GM19351 (cell line): ENCODE data around the gene TCAIM.

Source experiments
- ATAC-seq: cut with Tn5 transposase; IDR thresholded peaks from one replicate; pipeline ENCODE4 v1.9.1; 2021; ENCODE audit warnings: mild to moderate bottlenecking, moderate library complexity; ENCODE audit not compliant: unreplicated experiment

The TCAIM gene

GRCh38 chr3:44338010-44338827, at the start of gene TCAIM:
Gene TCAIM, plus strand, starts transcription at chr3:44338766. Its CDS starts 16,017 bp downstream, at chr3:44354783.
- peak; percentile 90 for ATAC-seq

DNA sequence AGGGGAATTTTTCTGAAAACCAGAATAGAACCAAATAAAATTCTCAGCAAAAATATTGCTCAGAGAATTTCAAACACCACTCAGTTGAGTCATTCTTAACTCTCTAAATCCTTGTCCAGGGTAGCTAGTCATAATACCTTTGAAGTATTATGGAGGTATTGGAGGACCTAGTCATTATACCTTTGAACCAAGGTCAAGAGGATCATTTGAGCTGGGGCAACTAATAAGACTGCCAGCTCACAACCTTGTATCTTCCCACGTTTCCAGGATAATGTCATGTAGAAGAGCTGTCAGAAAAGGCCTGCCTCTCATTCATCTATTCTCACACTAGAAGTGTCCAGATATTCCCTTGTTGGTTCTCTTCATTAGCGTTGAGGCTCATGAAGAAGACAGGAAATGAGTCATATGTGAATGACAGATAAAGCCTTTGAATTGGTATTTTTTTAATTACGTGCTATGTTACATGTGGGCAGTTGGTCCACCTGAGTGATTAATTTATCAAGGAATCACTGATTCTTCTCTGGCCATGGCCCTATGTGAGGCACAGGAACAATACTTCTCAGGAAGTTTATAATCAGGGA, 48.6 kb upstream of the TCAIM start:
- ATAC-seq = no peak

DNA sequence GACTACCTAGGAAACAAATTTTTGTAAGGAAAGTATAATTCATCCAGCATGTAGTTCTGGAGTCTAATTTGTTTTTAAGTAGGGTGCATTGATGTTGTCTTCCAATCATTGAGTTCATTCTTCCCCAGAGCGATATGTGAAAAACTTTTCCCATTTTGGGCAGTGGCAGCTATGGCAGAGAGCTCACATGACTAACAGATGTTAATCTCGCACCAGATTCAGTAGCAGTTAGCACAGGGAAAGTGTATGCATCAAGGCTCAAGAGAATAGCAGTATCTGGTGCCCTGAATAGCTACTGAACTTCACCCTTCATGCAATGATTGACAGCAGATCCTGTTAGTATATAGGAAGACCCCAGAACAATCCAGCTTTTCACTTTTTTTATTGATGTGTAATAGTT, 46.3 kb upstream of the TCAIM start:
- ATAC-seq = no peak

DNA sequence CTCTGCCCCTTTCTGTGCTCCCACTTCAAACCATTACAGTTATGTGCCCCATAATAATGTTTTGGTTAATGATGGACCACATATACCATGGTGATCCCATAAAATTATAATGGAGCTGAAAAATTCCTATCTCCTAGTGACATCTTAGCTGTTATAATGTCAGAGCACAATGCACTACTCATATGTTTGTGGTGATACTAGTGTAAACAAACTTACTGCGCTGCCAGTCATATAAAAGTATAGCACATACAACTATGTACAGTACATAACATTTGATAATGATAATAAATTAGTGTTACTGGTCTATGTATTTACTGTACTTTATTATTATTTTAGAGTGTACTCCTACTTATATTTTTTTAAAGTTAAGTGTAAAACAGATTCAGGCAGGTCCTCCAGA, 45.6 kb upstream of the TCAIM start:
- no peak for ATAC-seq

- no peak for ATAC-seq
These were observed 41.3 kb upstream of the TCAIM start for GRCh38 chr3:44297255-44297654.

DNA sequence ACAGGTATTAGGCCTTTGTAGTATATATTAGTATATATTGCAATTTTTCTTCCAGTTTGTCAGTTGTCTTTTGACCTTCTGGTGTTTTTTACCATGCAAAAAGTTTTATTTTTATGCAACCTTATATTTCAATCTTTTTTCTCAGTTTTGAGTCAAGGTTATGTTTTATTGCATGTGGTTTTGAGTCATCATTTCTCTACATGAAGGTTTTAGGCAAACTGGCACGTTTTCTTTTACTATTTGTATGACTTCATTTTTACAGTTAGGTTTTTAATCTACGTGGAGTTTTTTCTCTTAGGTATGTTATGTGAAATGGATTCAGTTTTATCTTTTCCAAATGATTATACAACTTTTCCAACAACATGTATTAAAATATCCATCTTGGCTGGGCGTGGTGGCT, 36.8 kb upstream of the TCAIM start:
- no peak for ATAC-seq

DNA sequence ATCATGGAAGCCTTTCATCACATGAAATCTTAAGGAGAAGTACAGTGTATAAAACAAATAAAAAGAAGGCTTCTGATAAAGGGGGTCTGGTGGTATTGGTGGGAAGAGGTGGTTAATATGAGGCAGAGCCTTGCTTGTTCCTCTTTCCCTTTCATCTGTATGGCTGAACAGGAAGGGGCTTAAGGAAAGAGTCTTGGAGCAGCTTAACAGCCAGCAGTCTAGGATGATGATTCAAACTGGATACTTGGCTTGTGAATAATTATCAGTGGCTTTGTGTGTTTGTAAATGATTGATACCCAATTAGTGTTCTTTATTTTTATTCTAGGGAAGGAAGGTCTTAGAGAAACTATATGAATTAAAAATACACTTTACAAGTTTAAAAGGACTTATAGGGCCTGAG, 29.1 kb upstream of the TCAIM start:
- no peak for ATAC-seq

DNA sequence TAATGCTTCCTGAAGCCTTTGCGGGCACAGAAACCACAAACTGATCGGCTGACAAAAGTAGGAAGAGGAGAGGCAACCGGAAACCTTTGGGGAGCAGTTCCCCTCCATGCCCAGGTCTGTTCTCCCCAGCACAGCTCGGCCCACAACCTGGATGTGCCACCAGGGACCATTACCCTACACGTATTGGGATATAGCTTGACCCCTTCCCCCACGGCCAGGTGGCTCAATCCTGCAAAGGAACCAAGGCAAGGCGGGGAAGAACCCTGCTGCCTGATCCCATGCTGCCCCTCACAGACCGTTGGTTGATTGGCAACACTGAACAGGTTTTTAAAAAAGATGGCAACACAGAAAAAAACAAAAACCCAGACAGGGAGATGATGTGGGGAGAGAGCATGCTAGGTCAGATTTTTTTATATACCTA, 19.7 kb upstream of the TCAIM start:
- ATAC-seq = no peak

DNA sequence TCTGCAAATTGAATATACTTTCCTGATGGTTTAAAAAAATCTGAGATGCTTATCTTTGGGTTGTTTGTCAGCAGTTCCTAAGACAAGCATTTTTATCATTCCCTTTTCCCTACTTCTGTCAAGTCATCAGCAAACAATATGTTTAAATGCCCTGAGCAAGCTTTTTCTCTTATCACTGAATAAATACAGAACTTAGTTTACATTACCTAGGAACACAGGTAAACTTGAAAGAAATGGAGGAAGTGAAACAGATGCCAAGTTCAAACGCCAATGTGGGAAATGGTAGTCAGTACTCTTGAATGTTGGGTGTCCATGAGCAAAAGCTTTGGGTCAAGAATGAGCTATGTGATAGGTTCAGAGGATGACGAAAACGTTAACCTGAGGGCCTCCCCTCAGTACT, 17.2 kb upstream of the TCAIM start:
- no peak for ATAC-seq

DNA sequence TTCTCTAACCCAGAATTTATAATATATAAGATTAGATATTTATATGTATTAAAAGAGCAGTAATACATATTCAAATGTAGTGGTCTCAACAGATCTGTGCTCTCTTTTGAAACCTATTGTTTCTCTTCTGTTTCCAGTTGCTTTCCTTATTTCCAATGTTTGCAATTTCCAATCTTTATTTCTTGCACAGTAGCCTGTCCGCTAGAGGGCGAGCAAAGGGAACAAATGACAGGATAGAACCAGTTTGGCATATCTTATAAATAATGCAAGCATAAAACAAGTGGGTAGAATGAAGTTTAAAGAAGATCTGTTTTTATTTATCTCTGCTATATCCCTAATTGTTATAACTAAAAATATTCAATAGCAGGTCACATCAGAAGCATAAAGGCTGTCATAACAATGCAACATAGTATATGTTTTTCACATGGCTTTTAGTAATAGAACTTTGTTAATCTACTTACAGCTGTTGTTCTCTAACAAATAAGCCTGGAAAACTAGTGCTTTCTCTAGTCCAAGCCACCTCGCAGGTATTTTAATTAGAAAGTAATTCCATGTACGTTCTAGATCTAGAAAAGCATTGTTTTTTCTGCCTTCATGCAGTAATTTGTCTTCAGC, 15.1 kb upstream of the TCAIM start:
- no peak for ATAC-seq

GRCh38 chr3:44324584-44324983, 14.0 kb upstream of the TCAIM start:
- no peak for ATAC-seq

DNA sequence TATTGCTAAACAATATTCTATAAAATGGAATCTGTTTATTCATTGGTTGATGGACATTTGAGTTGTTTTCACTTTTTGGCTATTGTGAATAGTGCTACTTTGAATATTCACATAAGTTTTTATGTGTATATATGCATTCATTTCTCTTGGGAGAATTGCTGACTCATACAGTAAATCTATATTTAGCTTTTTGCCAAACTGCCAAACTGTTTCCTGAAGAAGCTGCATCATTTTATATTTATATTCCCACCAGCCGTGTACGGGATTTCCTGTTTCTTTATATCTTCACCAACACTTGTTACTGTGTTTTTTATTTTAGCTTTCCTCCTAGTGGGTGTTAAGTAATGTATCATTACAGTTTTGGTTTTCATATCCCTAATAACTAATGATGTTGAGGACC, 12.5 kb upstream of the TCAIM start:
- no peak for ATAC-seq

GRCh38 chr3:44326515-44326914, 12.1 kb upstream of the TCAIM start:
- ATAC-seq = no peak

DNA sequence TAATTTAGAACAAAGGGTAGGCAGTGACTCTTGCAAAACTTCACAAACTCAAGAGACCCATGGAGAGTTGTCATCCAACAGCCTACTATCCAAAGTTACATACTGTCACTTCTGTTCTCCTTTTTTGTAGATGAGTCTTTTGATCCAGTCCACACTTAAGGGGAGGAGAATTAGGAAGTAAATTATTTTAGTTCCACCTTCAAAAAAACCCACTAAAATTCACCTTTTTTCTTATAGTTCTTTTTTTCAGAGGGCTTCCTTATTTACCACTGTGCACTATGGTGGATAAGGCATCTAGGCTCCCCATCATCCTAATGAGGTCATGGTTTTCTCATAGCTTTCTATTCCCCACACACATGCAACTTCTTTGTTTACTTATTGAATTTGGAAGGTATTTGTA, 8.6 kb upstream of the TCAIM start:
- ATAC-seq = no peak

GRCh38 chr3:44330444-44330843, 8.1 kb upstream of the TCAIM start:
- ATAC-seq = no peak

DNA sequence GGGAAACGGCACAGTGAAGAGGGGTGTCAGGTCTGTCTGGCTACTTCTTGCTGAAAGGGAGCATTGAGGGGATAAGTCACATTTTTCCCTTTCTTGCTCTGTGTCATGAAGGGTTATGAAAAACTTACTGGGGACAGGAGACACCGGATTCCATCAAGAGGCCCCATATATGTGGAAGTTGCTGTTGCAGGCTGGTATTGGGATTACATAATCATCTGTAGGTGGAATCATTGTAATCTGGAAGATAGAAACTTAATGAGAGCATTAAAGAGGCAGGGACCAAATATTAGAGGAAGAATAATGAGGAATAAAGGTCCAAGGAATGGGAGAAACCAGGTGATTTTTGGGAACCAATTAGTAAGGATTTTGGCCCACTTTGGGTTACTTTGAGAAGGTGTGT, 4.2 kb upstream of the TCAIM start:
- ATAC-seq = no peak

DNA sequence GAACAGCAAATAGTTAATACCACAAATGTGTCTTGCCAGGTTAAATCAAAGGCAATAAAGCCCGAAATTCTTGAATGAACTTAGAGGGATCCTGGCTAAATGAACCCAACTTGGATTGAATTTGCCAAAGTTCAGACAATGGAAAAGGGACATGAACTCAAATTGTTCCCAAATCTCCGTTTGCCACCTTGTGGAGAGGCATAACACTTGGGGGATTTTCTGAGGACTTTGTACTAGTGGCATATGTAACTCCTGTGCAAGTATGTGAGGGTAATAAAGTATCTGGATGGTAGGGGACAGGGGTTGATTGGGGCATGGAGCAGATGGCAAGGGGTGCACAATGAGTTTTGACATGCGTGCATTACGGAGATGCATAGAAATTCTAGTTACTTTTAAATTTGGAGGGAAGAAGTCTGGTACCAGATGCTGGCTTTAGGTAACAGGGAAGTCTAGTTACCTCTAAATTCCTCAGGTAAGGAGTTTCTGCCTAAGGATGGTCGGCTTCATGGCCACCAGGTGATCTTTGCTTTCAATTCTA, 1.2 kb upstream of the TCAIM start:
- ATAC-seq = no peak

GRCh38 chr3:44338828-44339127, 212 bp downstream of the TCAIM start:
- no peak for ATAC-seq

GRCh38 chr3:44339181-44340057, 853 bp downstream of the TCAIM start:
- no peak for ATAC-seq

DNA sequence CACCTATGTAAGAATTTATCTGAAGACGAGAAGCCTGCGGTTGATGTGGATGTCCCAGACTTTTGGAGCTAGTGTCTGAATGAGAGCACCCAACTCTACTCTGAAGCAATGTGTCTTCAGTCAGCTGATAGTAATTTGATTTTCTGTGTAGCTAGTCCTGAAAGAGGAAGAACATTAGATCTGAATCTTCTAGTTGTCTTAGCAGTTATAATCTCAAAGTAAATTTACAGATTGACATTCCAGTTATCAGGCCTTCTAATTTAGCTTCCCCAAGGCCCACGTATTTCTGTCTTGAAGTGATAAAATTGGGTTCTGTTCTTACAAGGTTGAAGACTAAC, 1.5 kb downstream of the TCAIM start:
- ATAC-seq = no peak

DNA sequence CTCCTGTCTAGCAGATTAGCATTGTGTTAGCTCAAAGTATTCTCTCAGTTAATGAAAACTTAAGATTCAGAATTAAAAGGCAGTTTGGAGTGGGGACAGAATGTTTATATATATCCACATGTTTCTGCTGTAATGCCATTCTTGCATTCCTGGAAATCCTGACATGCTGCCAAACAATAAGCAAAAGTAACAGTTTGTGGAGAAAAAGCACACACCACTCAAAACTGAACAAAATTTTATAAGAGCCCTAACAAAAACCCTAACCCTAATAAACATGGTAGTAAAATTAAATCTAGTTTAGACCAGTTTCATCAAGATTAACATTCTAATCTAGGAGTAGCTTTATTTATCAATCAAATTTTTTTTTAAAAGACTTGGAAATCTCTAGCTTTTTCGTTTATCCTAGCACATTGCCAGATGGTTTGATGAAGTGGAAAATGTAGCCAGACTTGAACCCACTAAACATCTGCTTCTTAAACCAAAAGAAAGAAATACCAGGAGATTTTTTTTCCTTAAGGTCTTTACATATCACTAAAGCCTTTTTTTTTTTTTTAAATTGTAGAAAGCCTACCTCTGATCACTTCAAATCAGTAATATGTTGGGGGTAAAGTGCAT, 3.7 kb downstream of the TCAIM start:
- ATAC-seq = no peak
